ENCODE data around the gene NCOA3. TPM values are rescaled to one million over a fixed set of nuclear protein-coding genes. Genes with fewer than 3 reads are reported as not detected.

NCOA3 gene
- total and polyA plus RNA-seq, 2 donors = 11.4 to 20.3 TPM

DNA sequence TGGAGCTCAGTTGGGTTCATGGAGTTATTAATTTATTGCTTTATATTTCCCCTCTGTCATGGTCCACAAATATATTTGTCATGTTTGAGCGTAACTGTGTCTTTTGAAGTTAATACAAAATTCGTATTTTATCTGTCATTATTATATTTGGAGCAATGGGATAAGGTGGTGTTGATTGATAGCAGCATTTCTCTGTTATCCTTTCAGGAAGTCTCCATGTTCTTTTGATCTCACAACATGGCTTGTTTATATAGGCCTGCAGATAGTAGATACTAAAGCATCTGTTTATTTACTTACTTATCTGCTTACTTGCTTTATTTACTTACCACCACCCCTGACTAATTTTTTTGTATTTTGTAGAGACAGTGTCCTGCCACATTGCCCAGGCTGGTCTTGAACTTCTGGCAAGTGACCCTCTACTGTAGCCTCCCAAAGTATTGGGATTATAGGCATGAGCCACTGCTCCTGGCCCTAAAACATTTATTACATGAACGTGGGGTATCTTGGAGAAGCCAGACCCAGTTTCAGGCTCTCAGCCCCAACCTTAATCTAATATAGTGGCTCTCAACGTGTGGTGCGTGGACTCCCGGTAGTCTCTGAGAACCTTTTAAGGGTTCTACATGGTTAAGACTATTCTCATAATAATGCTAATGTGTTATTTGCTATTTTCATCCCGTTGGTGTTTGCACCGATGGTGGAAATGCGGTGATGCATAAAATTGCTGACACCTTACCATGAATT, 104.2 kb downstream of the NCOA3 start:
- H3K27me3 ChIP-seq (ENCODE audit: control insufficient read depth in 2 of 2, insufficient read depth in 1 of 2, low read length in 1 of 2) = no peaks in the 10 kb centered on the region
- DNase-seq (ENCODE audit: low read depth in 6 of 9, low spot score in 9 of 9) = no peak
- peaks cover 0 to 9% of the 10 kb centered on the region in 2 donors for H3K36me3 ChIP-seq (ENCODE audit: control insufficient read depth in 2 of 2, insufficient read depth in 2 of 2, low read length in 1 of 2)
- WGBS = 96% methylated on average over 9 of the region's 9 CpGs
- H3K4me3 ChIP-seq (ENCODE audit: low read length in 2 of 2) = no peak overlapping the region
- H3K27ac ChIP-seq (ENCODE audit: low read depth in 1 of 2, low read length in 1 of 2) = no peak overlapping the region
- H3K9me3 ChIP-seq (ENCODE audit: control insufficient read depth in 2 of 2, insufficient read depth in 1 of 2, low read length in 1 of 2) = no peaks in the 10 kb centered on the region
- no peaks in the 10 kb centered on the region for H3K4me1 ChIP-seq (ENCODE audit: control insufficient read depth in 2 of 2, insufficient read depth in 2 of 2, low read length in 2 of 2)

DNA sequence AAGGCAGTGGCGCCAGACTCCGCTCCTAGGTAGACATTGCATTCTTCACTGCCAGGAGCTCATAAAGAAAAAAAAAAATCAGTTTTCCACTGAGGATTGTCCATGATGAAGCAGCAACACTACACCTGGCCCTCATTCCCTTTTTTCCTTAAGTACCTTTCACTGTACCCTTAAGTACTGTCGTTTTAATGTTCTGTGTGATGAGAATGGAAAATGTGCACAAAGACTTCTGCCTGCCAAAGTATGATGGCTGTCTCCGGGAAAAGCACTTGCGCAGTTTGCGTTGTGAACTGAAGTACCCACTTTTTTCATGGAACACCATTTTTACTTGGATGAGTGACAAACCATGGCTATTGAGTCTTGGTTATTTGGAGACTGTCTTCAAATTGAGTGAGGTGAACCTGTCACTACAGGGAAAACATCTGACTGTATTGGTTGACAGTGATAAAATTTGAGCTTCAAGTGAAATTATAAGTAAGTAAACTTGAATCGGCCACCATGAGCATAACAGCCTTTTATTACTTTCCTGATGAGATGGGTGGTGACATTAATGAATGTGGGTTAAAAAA, 104.8 kb downstream of the NCOA3 start:
- H3K27me3 ChIP-seq (ENCODE audit: control insufficient read depth in 2 of 2, insufficient read depth in 1 of 2, low read length in 1 of 2) = no peaks in the 10 kb centered on the region
- H3K4me3 ChIP-seq (ENCODE audit: low read length in 2 of 2) = no peak overlapping the region
- no peaks in the 10 kb centered on the region for H3K9me3 ChIP-seq (ENCODE audit: control insufficient read depth in 2 of 2, insufficient read depth in 1 of 2, low read length in 1 of 2)
- peaks cover 0 to 9% of the 10 kb centered on the region in 2 donors for H3K36me3 ChIP-seq (ENCODE audit: control insufficient read depth in 2 of 2, insufficient read depth in 2 of 2, low read length in 1 of 2)
- no peak for DNase-seq (ENCODE audit: low read depth in 6 of 9, low spot score in 9 of 9)
- WGBS = 99% methylated on average over 7 of the region's 7 CpGs
- H3K27ac ChIP-seq (ENCODE audit: low read depth in 1 of 2, low read length in 1 of 2) = no peak overlapping the region
- H3K4me1 ChIP-seq (ENCODE audit: control insufficient read depth in 2 of 2, insufficient read depth in 2 of 2, low read length in 2 of 2) = no peaks in the 10 kb centered on the region

DNA sequence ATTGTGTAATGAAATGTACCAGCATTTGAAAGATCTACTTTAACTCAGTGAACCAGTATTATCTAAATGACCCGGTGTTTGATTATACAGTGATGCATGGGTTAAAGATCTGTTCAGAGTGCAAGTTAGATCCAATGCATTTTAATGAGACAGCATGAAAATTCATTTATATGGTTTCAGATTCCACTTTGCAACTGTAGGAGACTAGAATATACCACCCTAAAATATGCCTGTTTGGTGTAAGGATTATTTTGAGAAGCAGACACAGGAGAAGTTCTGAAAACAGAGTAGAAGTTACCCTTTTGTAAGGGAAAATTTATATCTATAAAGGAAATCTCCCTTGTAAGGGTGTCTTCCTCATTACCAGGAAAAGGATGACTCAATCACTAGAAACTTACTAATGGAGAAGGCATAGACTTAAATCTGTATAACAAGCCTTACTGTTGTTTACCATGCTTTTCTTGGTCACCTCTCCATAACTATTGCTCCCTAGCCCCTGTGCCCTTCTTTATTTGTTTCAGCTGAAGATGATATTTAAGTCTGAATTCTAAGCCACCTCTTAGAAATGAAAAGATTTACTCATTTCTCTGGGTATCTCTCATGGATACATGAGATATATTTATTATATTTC, 105.4 kb downstream of the NCOA3 start:
- Histone ChIP-seq H3K4me1 (ENCODE audit: control insufficient read depth in 2 of 2, insufficient read depth in 2 of 2, low read length in 2 of 2) (no peaks in the 10 kb centered on the region), H3K27ac (ENCODE audit: low read depth in 1 of 2, low read length in 1 of 2) (no peak overlapping the region), H3K9me3 (ENCODE audit: control insufficient read depth in 2 of 2, insufficient read depth in 1 of 2, low read length in 1 of 2) (no peaks in the 10 kb centered on the region), H3K4me3 (ENCODE audit: low read length in 2 of 2) (no peak overlapping the region), H3K27me3 (ENCODE audit: control insufficient read depth in 2 of 2, insufficient read depth in 1 of 2, low read length in 1 of 2) (no peaks in the 10 kb centered on the region), H3K36me3 (ENCODE audit: control insufficient read depth in 2 of 2, insufficient read depth in 2 of 2, low read length in 1 of 2) (peaks cover 0 to 9% of the 10 kb centered on the region in 2 donors)
- WGBS = 95% methylated on average over 1 of the region's 1 CpG
- DNase-seq (ENCODE audit: low read depth in 6 of 9, low spot score in 9 of 9) = no peak

DNA sequence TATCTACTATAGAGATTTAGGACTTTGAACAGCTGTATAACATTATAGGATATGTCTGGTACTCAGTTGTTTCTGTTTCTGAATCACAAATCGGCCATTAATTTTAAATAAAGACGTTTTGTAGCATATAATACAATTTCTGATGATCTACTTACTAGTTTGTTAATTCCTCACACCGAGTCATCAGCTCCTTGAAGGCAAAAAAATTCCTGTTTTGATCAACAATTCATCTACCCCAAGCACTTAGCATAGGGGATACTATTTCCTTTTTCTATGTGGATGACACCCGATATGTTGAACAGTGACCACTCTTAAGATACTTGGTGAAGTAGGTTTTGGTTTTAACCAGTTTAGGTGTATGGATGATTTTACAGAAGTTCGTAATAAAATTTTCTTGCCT, 107.3 kb downstream of the NCOA3 start:
- Histone ChIP-seq H3K4me3 (ENCODE audit: low read length in 2 of 2) (no peak overlapping the region), H3K36me3 (ENCODE audit: control insufficient read depth in 2 of 2, insufficient read depth in 2 of 2, low read length in 1 of 2) (peaks cover 0 to 9% of the 10 kb centered on the region in 2 donors), H3K27me3 (ENCODE audit: control insufficient read depth in 2 of 2, insufficient read depth in 1 of 2, low read length in 1 of 2) (no peaks in the 10 kb centered on the region), H3K9me3 (ENCODE audit: control insufficient read depth in 2 of 2, insufficient read depth in 1 of 2, low read length in 1 of 2) (no peaks in the 10 kb centered on the region), H3K27ac (ENCODE audit: low read depth in 1 of 2, low read length in 1 of 2) (no peak overlapping the region), H3K4me1 (ENCODE audit: control insufficient read depth in 2 of 2, insufficient read depth in 2 of 2, low read length in 2 of 2) (no peaks in the 10 kb centered on the region)
- WGBS = 98% methylated on average over 5 of the region's 5 CpGs
- no peak for DNase-seq (ENCODE audit: low read depth in 6 of 9, low spot score in 9 of 9)

DNA sequence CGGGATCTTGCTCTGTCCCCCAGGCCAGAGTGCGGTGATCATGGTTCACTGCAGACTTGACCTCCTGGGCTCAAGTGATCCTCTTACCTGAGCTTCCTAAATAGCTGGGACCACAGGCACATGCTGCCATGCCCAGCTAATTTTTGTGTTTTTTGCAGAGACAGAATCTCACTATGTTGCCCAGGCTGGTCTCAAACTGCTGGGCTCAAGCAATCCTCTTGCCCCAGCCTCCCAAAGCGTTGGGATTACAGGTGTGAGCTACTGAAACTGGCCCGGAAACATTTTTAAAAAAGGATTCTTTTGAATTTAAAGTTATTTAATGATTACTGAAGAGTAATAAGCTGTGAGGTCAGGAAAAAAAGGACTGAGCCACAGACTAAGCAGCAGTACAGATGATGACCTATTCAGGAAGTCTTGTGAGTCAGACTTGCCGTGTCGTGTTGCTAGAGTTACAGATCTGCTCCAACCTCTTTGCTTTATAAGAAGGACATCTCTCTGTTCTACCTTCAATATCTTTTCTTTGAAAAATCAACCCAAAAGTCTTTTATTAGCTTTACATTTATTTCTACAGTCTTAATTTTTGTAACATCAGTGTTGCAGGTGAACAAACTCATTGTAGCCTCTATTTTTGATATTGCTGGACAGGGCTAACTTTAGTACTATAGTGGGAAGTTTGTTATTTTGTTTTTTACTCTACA, 108.7 kb downstream of the NCOA3 start:
- 76% methylated on average over 6 of the region's 6 CpGs for WGBS
- Histone ChIP-seq H3K9me3 (ENCODE audit: control insufficient read depth in 2 of 2, insufficient read depth in 1 of 2, low read length in 1 of 2) (no peaks in the 10 kb centered on the region), H3K27ac (ENCODE audit: low read depth in 1 of 2, low read length in 1 of 2) (no peak overlapping the region), H3K4me1 (ENCODE audit: control insufficient read depth in 2 of 2, insufficient read depth in 2 of 2, low read length in 2 of 2) (no peaks in the 10 kb centered on the region), H3K27me3 (ENCODE audit: control insufficient read depth in 2 of 2, insufficient read depth in 1 of 2, low read length in 1 of 2) (no peaks in the 10 kb centered on the region), H3K36me3 (ENCODE audit: control insufficient read depth in 2 of 2, insufficient read depth in 2 of 2, low read length in 1 of 2) (peaks cover 0 to 9% of the 10 kb centered on the region in 2 donors), H3K4me3 (ENCODE audit: low read length in 2 of 2) (no peak overlapping the region)
- DNase-seq (ENCODE audit: low read depth in 6 of 9, low spot score in 9 of 9) = peak in 5 of 9 donors; percentile 9 to 38 (median 12)

DNA sequence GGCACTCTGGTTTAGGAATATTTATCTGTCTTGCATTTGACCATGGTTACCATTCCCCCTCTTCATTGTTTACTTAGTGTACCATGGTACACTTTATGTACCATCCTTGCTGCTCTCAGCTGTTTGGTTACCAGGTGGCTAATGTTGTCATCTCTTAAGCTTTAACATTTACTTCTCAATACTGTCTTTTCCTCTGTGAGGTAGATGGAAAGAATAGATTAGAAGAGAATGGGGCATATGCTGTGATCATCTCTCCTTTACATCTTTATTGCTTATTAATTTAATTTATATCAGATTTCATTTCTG, 109.2 kb downstream of the NCOA3 start:
- Histone ChIP-seq H3K27me3 (ENCODE audit: control insufficient read depth in 2 of 2, insufficient read depth in 1 of 2, low read length in 1 of 2) (no peaks in the 10 kb centered on the region), H3K27ac (ENCODE audit: low read depth in 1 of 2, low read length in 1 of 2) (no peak overlapping the region), H3K9me3 (ENCODE audit: control insufficient read depth in 2 of 2, insufficient read depth in 1 of 2, low read length in 1 of 2) (no peaks in the 10 kb centered on the region), H3K4me3 (ENCODE audit: low read length in 2 of 2) (no peak overlapping the region), H3K4me1 (ENCODE audit: control insufficient read depth in 2 of 2, insufficient read depth in 2 of 2, low read length in 2 of 2) (no peaks in the 10 kb centered on the region), H3K36me3 (ENCODE audit: control insufficient read depth in 2 of 2, insufficient read depth in 2 of 2, low read length in 1 of 2) (peaks cover 0 to 7% of the 10 kb centered on the region in 2 donors)
- DNase-seq (ENCODE audit: low read depth in 6 of 9, low spot score in 9 of 9) = no peak

DNA sequence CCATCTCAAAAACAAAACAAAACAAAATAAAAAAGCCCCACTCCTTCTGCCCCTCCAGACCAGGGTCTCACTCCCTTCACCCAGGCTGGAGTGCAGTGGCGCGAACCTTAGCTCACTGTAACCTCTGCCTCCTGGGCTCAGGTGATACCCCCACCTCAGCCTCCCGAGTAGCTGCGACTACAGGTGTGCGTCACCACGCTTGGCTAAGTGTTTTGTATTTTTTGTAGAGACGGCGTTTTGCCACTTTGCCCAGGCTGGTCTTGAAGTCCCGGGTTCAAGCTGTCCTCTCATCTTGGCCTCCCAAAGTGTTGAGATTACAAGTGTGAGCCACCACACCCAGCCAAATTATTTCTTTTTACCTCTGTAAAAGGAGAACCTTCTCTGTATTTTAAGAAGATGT, 110.1 kb downstream of the NCOA3 start:
- Histone ChIP-seq H3K27ac (ENCODE audit: low read depth in 1 of 2, low read length in 1 of 2) (no peak overlapping the region), H3K27me3 (ENCODE audit: control insufficient read depth in 2 of 2, insufficient read depth in 1 of 2, low read length in 1 of 2) (no peaks in the 10 kb centered on the region), H3K4me1 (ENCODE audit: control insufficient read depth in 2 of 2, insufficient read depth in 2 of 2, low read length in 2 of 2) (no peaks in the 10 kb centered on the region), H3K4me3 (ENCODE audit: low read length in 2 of 2) (no peak overlapping the region), H3K9me3 (ENCODE audit: control insufficient read depth in 2 of 2, insufficient read depth in 1 of 2, low read length in 1 of 2) (no peaks in the 10 kb centered on the region), H3K36me3 (ENCODE audit: control insufficient read depth in 2 of 2, insufficient read depth in 2 of 2, low read length in 1 of 2) (no peaks in the 10 kb centered on the region)
- no peak for DNase-seq (ENCODE audit: low read depth in 6 of 9, low spot score in 9 of 9)
- over 99% methylated on average over 9 of the region's 9 CpGs for WGBS

DNA sequence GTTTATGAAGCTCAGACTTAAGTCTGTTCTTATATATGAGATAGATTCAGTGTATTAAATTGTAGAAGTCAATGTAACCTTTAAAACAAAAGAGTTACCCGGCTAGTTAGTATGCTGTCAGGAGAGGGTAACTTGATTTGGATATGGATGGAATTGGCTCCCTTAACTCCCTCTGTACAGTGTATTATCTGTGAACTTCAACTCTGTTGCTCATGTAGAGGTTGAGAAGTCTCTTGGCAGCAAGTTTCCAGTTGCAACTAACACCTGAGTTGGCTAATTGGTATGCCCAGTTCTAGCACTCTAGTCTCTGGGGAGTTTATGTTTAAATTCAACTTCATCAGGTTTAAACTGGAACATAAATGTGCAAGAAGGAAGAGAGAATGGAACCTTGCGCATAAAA, 111.0 kb downstream of the NCOA3 start:
- 98% methylated on average over 2 of the region's 2 CpGs for WGBS
- Histone ChIP-seq H3K27me3 (ENCODE audit: control insufficient read depth in 2 of 2, insufficient read depth in 1 of 2, low read length in 1 of 2) (no peaks in the 10 kb centered on the region), H3K27ac (ENCODE audit: low read depth in 1 of 2, low read length in 1 of 2) (no peak overlapping the region), H3K4me3 (ENCODE audit: low read length in 2 of 2) (no peak overlapping the region), H3K36me3 (ENCODE audit: control insufficient read depth in 2 of 2, insufficient read depth in 2 of 2, low read length in 1 of 2) (no peaks in the 10 kb centered on the region), H3K9me3 (ENCODE audit: control insufficient read depth in 2 of 2, insufficient read depth in 1 of 2, low read length in 1 of 2) (no peaks in the 10 kb centered on the region), H3K4me1 (ENCODE audit: control insufficient read depth in 2 of 2, insufficient read depth in 2 of 2, low read length in 2 of 2) (no peaks in the 10 kb centered on the region)
- no peak for DNase-seq (ENCODE audit: low read depth in 6 of 9, low spot score in 9 of 9)

DNA sequence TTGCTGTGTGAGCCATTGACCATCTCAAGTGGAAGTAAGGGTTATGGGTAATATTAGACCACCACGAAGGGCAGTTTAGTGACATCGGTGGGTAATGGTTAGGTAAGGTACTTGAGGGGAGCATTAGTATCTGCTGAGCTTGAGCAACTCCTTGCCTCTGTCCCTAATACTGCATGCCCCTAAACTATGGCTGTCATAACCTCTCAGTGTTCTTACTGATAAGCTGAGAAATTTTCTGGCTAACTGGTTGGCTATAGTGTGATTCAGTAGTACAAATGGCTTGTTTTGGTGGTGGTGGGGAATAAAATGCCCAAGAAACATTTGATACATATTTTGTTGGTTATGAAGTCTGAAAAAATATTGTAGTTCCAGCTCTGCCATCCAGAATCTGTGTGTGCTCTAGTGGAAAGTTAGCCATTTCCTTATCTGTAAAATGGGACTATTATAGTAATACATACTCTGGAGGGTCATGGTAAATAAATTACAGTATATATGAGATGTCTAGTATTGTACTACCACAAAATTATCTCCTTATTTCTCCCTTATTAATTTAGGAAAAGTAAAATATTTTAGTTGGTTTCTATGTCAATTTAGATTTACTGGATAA, 113.1 kb downstream of the NCOA3 start:
- Histone ChIP-seq H3K9me3 (ENCODE audit: control insufficient read depth in 2 of 2, insufficient read depth in 1 of 2, low read length in 1 of 2) (no peaks in the 10 kb centered on the region), H3K27me3 (ENCODE audit: control insufficient read depth in 2 of 2, insufficient read depth in 1 of 2, low read length in 1 of 2) (no peaks in the 10 kb centered on the region), H3K27ac (ENCODE audit: low read depth in 1 of 2, low read length in 1 of 2) (no peak overlapping the region), H3K36me3 (ENCODE audit: control insufficient read depth in 2 of 2, insufficient read depth in 2 of 2, low read length in 1 of 2) (no peaks in the 10 kb centered on the region), H3K4me3 (ENCODE audit: low read length in 2 of 2) (no peak overlapping the region), H3K4me1 (ENCODE audit: control insufficient read depth in 2 of 2, insufficient read depth in 2 of 2, low read length in 2 of 2) (no peaks in the 10 kb centered on the region)
- WGBS = 96% methylated on average over 2 of the region's 2 CpGs
- no peak for DNase-seq (ENCODE audit: low read depth in 6 of 9, low spot score in 9 of 9)
